Neuronal stem cell (in vitro differentiated cells): Measurements from ENCODE around the gene PAPSS2.

ENCODE experiments used
- DNase-seq: peaks from one replicate; pipeline ENCODE4 v3.0.0-alpha.2; 2013; ENCODE audit warnings: low spot score
- H2AFZ ChIP-seq: one replicate; pipeline ENCODE4 v1.6.1; 2013; ENCODE audit warnings: mild to moderate bottlenecking, low read length, inconsistent platforms
- H2AK5ac ChIP-seq: 2 replicates; pipeline ENCODE4 v1.6.1; 2013; ENCODE audit warnings: low read depth, mild to moderate bottlenecking, inconsistent platforms, low read length, moderate library complexity, mixed read lengths
- H2BK120ac ChIP-seq: 2 replicates; pipeline ENCODE4 v1.6.1; 2013; ENCODE audit warnings: low read depth, mild to moderate bottlenecking, inconsistent platforms, low read length, moderate library complexity, mixed read lengths
- H2BK12ac ChIP-seq: one replicate; pipeline ENCODE4 v1.6.1; 2013; ENCODE audit warnings: low read length, inconsistent platforms
- H2BK15ac ChIP-seq: 2 replicates; pipeline ENCODE4 v1.6.1; 2013; ENCODE audit warnings: mild to moderate bottlenecking, low read length, inconsistent platforms, mixed read lengths
- H2BK5ac ChIP-seq: one replicate; pipeline ENCODE4 v1.6.1; 2013; ENCODE audit warnings: inconsistent platforms, mild to moderate bottlenecking, low read length, moderate library complexity
- H3K14ac ChIP-seq: one replicate; pipeline ENCODE4 v1.6.1; 2013; ENCODE audit warnings: low read length, inconsistent platforms
- H3K18ac ChIP-seq: 2 replicates; pipeline ENCODE4 v1.6.1; 2013; ENCODE audit warnings: low read length, inconsistent platforms
- H3K23ac ChIP-seq: 2 replicates; pipeline ENCODE4 v1.6.1; 2013; ENCODE audit warnings: low read depth, mild to moderate bottlenecking, mixed read lengths, low read length, inconsistent platforms; ENCODE audit not compliant: poor library complexity
- H3K27ac ChIP-seq: replicated peaks from 3 replicates; pipeline ENCODE4 v1.5.1; 2013; ENCODE audit warnings: low read length, inconsistent platforms
- H3K27me3 ChIP-seq, 3 experiments: 2 replicates each; pipeline ENCODE4 v1.6.1; 2013; ENCODE audit warnings: low read length in 3 of 3, mild to moderate bottlenecking in 2 of 3, inconsistent platforms in 1 of 3, low read depth in 1 of 3, mixed read lengths in 1 of 3, moderate library complexity in 1 of 3; ENCODE audit not compliant: control insufficient read depth in 3 of 3, insufficient read depth in 3 of 3
- H3K36me3 ChIP-seq, 2 donors: replicated peaks in 1 of 2; 2 replicates each; pipeline ENCODE4 v1.6.1; 2013; ENCODE audit warnings: low read length in 2 of 2; ENCODE audit not compliant: control insufficient read depth in 2 of 2, insufficient read depth in 2 of 2
- H3K4ac ChIP-seq: 2 replicates; pipeline ENCODE4 v1.6.1; 2013; ENCODE audit warnings: inconsistent platforms, mild to moderate bottlenecking, low read length, moderate library complexity
- H3K4me1 ChIP-seq, 2 donors: 1 replicate in 1 of 2; 2 replicates in 1 of 2; pipeline ENCODE4 v1.6.1; 2013; ENCODE audit warnings: low read length in 2 of 2, low read depth in 1 of 2; ENCODE audit not compliant: control insufficient read depth in 2 of 2, insufficient read depth in 1 of 2
- H3K4me2 ChIP-seq: one replicate; pipeline ENCODE4 v1.6.1; 2013; ENCODE audit warnings: mild to moderate bottlenecking, low read length, inconsistent platforms; ENCODE audit not compliant: insufficient read depth, poor library complexity, severe bottlenecking
- H3K4me3 ChIP-seq, 2 donors: 2 replicates each; pipeline ENCODE4 v1.5.1; 2013; ENCODE audit warnings: low read length in 2 of 2, mild to moderate bottlenecking in 2 of 2, inconsistent platforms in 1 of 2, moderate library complexity in 1 of 2
- H3K79me1 ChIP-seq: one replicate; pipeline ENCODE4 v1.6.1; 2013; ENCODE audit warnings: low read depth, mild to moderate bottlenecking, inconsistent platforms, low read length, moderate library complexity
- H3K9ac ChIP-seq: one replicate; pipeline ENCODE4 v1.6.1; 2013; ENCODE audit warnings: mild to moderate bottlenecking, low read depth, low read length, inconsistent platforms; ENCODE audit not compliant: poor library complexity
- H3K9me3 ChIP-seq, 2 donors: replicated peaks in 1 of 2; 2 replicates each; pipeline versions ENCODE3 to v1.6.1; 2013; ENCODE audit warnings: low read length in 2 of 2, mild to moderate bottlenecking in 2 of 2, inconsistent platforms in 1 of 2, low read depth in 1 of 2, mixed read lengths in 1 of 2, moderate library complexity in 1 of 2; ENCODE audit not compliant: control insufficient read depth in 2 of 2, insufficient read depth in 1 of 2
- H4K8ac ChIP-seq: one replicate; pipeline ENCODE4 v1.6.1; 2013; ENCODE audit warnings: low read depth, mild to moderate bottlenecking, inconsistent platforms, low read length, moderate library complexity
- H4K91ac ChIP-seq: one replicate; pipeline ENCODE4 v1.6.1; 2013; ENCODE audit warnings: low read length, low read depth, mild to moderate bottlenecking, inconsistent platforms; ENCODE audit not compliant: poor library complexity
- WGBS, 2 donors: extraction: QIAGEN DNeasy Blood & Tissue Kit; methylation state at CpG; one replicate each; pipeline ENCODE4 v1.1.7; 2013; ENCODE audit warnings: missing lambda C conversion rate in 2 of 2, mixed read lengths in 1 of 2; ENCODE audit not compliant: insufficient read length in 2 of 2, insufficient replicate concordance in 1 of 2; ENCODE audit errors: extremely low coverage in 2 of 2; 5-methylcytosine and 5-hydroxymethylcytosine counted together

The PAPSS2 gene

GRCh38 chr10:87751274-87751673 lies 91.6 kb downstream of the PAPSS2 start:
- no peak overlapping the region for H4K8ac ChIP-seq
- WGBS, 2 donors = no CpG with 5 or more reads among the region's 2 CpGs
- no peak overlapping the region for H2BK12ac ChIP-seq

GRCh38 chr10:87752566-87752965 lies 92.9 kb downstream of the PAPSS2 start:
- Histone ChIP-seq H3K27me3 (no peaks in the 10 kb centered on the region), H3K4me1 (peaks cover 0 to 2% of the 10 kb centered on the region in 2 donors), H3K18ac (no peak overlapping the region), H4K91ac (no peak overlapping the region), H2AK5ac (no peak overlapping the region), H3K4ac (no peak overlapping the region), H3K79me1 (no peaks in the 10 kb centered on the region), H3K36me3 (peaks cover 1 to 60% of the 10 kb centered on the region in 2 donors), H3K4me2 (no peak overlapping the region), H2AFZ (no peak overlapping the region), H3K23ac (no peak overlapping the region), H4K8ac (no peak overlapping the region), H2BK15ac (no peak overlapping the region), H3K14ac (no peak overlapping the region), H2BK12ac (no peak overlapping the region), H2BK5ac (no peak overlapping the region), H3K27ac (no peak overlapping the region), H3K4me3 (no peak overlapping the region), H2BK120ac (no peak overlapping the region), H3K9me3 (no peaks in the 10 kb centered on the region), H3K9ac (no peak overlapping the region)
- no CpG with 5 or more reads among the region's 2 CpGs for WGBS, 2 donors
- DNase-seq = no peak

More at GRCh38 chr10:87751274-87751673, 91.6 kb downstream of the PAPSS2 start:
- no peak overlapping the region for H3K23ac ChIP-seq
- no peak for DNase-seq
- H4K91ac ChIP-seq = no peak overlapping the region
- no peaks in the 10 kb centered on the region for H3K79me1 ChIP-seq
- no peaks in the 10 kb centered on the region for H3K27me3 ChIP-seq
- no peak overlapping the region for H2AK5ac ChIP-seq
- no peak overlapping the region for H3K9ac ChIP-seq
- no peak overlapping the region for H2BK15ac ChIP-seq
- no peak overlapping the region for H2BK5ac ChIP-seq
- H3K36me3 ChIP-seq = peaks cover 1 to 48% of the 10 kb centered on the region in 2 donors
- no peak overlapping the region for H3K27ac ChIP-seq
- no peak overlapping the region for H2BK120ac ChIP-seq
- H3K18ac ChIP-seq = no peak overlapping the region
- no peak overlapping the region for H3K4me3 ChIP-seq
- H3K14ac ChIP-seq = no peak overlapping the region
- H3K9me3 ChIP-seq = no peaks in the 10 kb centered on the region
- no peak overlapping the region for H3K4ac ChIP-seq
- H2AFZ ChIP-seq = no peak overlapping the region
- no peak overlapping the region for H3K4me2 ChIP-seq
- H3K4me1 ChIP-seq = peaks cover 2 to 5% of the 10 kb centered on the region in 2 donors

- no CpG with 5 or more reads among the region's 8 CpGs for WGBS, 2 donors
- Histone ChIP-seq H3K4ac (no peak overlapping the region), H3K27me3 (no peaks in the 10 kb centered on the region), H2BK120ac (no peak overlapping the region), H3K18ac (no peak overlapping the region), H4K8ac (no peak overlapping the region), H2AFZ (no peak overlapping the region), H3K4me1 (peaks cover 0 to under 1% of the 10 kb centered on the region in 2 donors), H3K36me3 (peaks cover 1 to 76% of the 10 kb centered on the region in 2 donors), H4K91ac (no peak overlapping the region), H3K4me2 (no peak overlapping the region), H3K79me1 (no peaks in the 10 kb centered on the region), H3K9me3 (no peaks in the 10 kb centered on the region), H3K27ac (no peak overlapping the region), H3K4me3 (no peak overlapping the region), H3K23ac (no peak overlapping the region), H3K9ac (no peak overlapping the region), H2BK15ac (no peak overlapping the region), H2BK12ac (no peak overlapping the region), H2AK5ac (no peak overlapping the region), H3K14ac (no peak overlapping the region), H2BK5ac (no peak overlapping the region)
- no peak for DNase-seq
Measured at GRCh38 chr10:87753995-87754866, 94.6 kb downstream of the PAPSS2 start.

- WGBS, 2 donors = no CpG with 5 or more reads among the region's 1 CpG
- H3K4ac ChIP-seq = no peak overlapping the region
Measured at GRCh38 chr10:87757685-87758084, 98.0 kb downstream of the PAPSS2 start.

More at GRCh38 chr10:87757685-87758084, 98.0 kb downstream of the PAPSS2 start:
- Histone ChIP-seq H2BK15ac (no peak overlapping the region), H4K91ac (no peak overlapping the region), H3K36me3 (peaks cover 3 to 93% of the 10 kb centered on the region in 2 donors), H3K18ac (no peak overlapping the region), H3K9ac (no peak overlapping the region), H2BK120ac (no peak overlapping the region), H3K9me3 (no peaks in the 10 kb centered on the region), H3K4me1 (no peaks in the 10 kb centered on the region), H3K27me3 (no peaks in the 10 kb centered on the region), H3K79me1 (no peaks in the 10 kb centered on the region), H4K8ac (no peak overlapping the region), H3K4me3 (no peak overlapping the region), H3K14ac (no peak overlapping the region), H2BK12ac (no peak overlapping the region), H2BK5ac (no peak overlapping the region), H3K23ac (no peak overlapping the region), H2AK5ac (no peak overlapping the region), H3K27ac (no peak overlapping the region), H3K4me2 (no peak overlapping the region), H2AFZ (no peak overlapping the region)
- no peak for DNase-seq
